Ramos (cell line): ENCODE data around the gene SEMA4D.

Experiments
- in situ Hi-C: fragments of 300-500 bp; cut with MboI; formaldehyde crosslinking; loops from one replicate; pipeline ENCODE4 v1.14.3; 2022; ENCODE audit warnings: low sequenced_read_pairs; ENCODE audit not compliant: unreplicated experiment

Gene SEMA4D

GRCh38 chr9:89404074-89404473 lies 93.8 kb downstream of the SEMA4D start:
- in situ Hi-C loops: no loop called here

GRCh38 chr9:89402695-89403427 lies 95.1 kb downstream of the SEMA4D start:
- in situ Hi-C loops: no loop called here

GRCh38 chr9:89400403-89401116 lies 97.4 kb downstream of the SEMA4D start:
- in situ Hi-C loops: no loop called here

GRCh38 chr9:89398621-89399020 lies 99.3 kb downstream of the SEMA4D start:
- in situ Hi-C loops: no loop called here

- in situ Hi-C loops: no loop called here
Observed at GRCh38 chr9:89397471-89397870, 100.4 kb downstream of the SEMA4D start.

GRCh38 chr9:89395931-89396710 lies 101.8 kb downstream of the SEMA4D start:
- in situ Hi-C loops: no loop called here

- in situ Hi-C loops: no loop called here
Observed at GRCh38 chr9:89394412-89394811, 103.5 kb downstream of the SEMA4D start.

- in situ Hi-C loops: no loop called here
Observed at GRCh38 chr9:89391585-89391984, 106.3 kb downstream of the SEMA4D start.

- in situ Hi-C loops: no loop called here
Observed at GRCh38 chr9:89390578-89391116, 107.3 kb downstream of the SEMA4D start.

GRCh38 chr9:89390068-89390555 lies 107.8 kb downstream of the SEMA4D start:
- in situ Hi-C loops: no loop called here

- in situ Hi-C loops: no loop called here
Observed at GRCh38 chr9:89388868-89389177, 109.1 kb downstream of the SEMA4D start.

- in situ Hi-C loops: no loop called here
Observed at GRCh38 chr9:89388084-89388867, 109.6 kb downstream of the SEMA4D start.

- in situ Hi-C loops: no loop called here
Observed at GRCh38 chr9:89387197-89387849, 110.6 kb downstream of the SEMA4D start.

GRCh38 chr9:89386797-89387196 lies 111.1 kb downstream of the SEMA4D start:
- in situ Hi-C loops: no loop called here

GRCh38 chr9:89386206-89386605 lies 111.7 kb downstream of the SEMA4D start:
- in situ Hi-C loops: no loop called here

- in situ Hi-C loops: no loop called here
Observed at GRCh38 chr9:89384783-89385182, 113.1 kb downstream of the SEMA4D start.

GRCh38 chr9:89383721-89384300 lies 114.1 kb downstream of the SEMA4D start:
- in situ Hi-C loops: no loop called here

- in situ Hi-C loops: no loop called here
Observed at GRCh38 chr9:89383030-89383720, 114.7 kb downstream of the SEMA4D start.
